ENCODE data around the gene NOXA1.
"Not testable (repeated sequence)": the region's sequence is repeated elsewhere in the genome, so short reads cannot be mapped to it uniquely, and the experiment has no call there.

GRCh38 chr9:137451264-137452005 is 28.2 kb downstream of the NOXA1 start:
- not testable (repeated sequence) for TF ChIP-seq CTCF, POLR2A (IDR thresholded peaks at IDR 0.05)

Data from right lobe of liver (tissue), 4 donors.